Measurements from ENCODE around the gene DIS3L.

GRCh38 chr15:66294157-66294931 is 976 bp downstream of the DIS3L start:
- TF ChIP-seq CCAR2 (optimal IDR thresholded peaks at IDR 0.05; ENCODE audit: low read depth, low read length) (no peak), PATZ1 (CRISPR knock-in tag; IDR thresholded peaks at IDR 0.05) (peak; percentile 8; the same call in 1 of the 2 replicates), ARID2 (CRISPR knock-in tag; IDR thresholded peaks at IDR 0.05; ENCODE audit: borderline replicate concordance) (no peak), ZBTB7A (CRISPR knock-in tag; IDR thresholded peaks at IDR 0.05) (peak; percentile 75; the same call in 1 of the 2 replicates), ZBTB1 (CRISPR knock-in tag; IDR thresholded peaks at IDR 0.05; ENCODE audit: borderline replicate concordance) (no peak), SRY (CRISPR knock-in tag; IDR thresholded peaks at IDR 0.05) (peak; percentile 26; the same call in 1 of the 2 replicates), MAFK (conservative IDR thresholded peaks at IDR 0.05 in 1 of 2, IDR thresholded peaks at IDR 0.05 in 1 of 2; ENCODE audit: low read length in 2 of 2) (no peak), CTCF (CRISPR knock-in tag; IDR thresholded peaks at IDR 0.05) (no peak), MAZ (IDR thresholded peaks at IDR 0.05; ENCODE audit: borderline replicate concordance, low read depth, low read length) (no peak), MAZ (CRISPR knock-in tag; IDR thresholded peaks at IDR 0.05; ENCODE audit: low read depth) (no peak), ATF7 (IDR thresholded peaks at IDR 0.05) (no peak), ATF7 (CRISPR knock-in tag; IDR thresholded peaks at IDR 0.05) (no peak), MAF1 (CRISPR knock-in tag; IDR thresholded peaks at IDR 0.05; ENCODE audit: borderline replicate concordance) (no peak), HNF1B (CRISPR knock-in tag; IDR thresholded peaks at IDR 0.05) (no peak), CSRNP2 (CRISPR knock-in tag; conservative IDR thresholded peaks at IDR 0.05; ENCODE audit: low read depth) (no peak), ZNF44 (CRISPR knock-in tag; IDR thresholded peaks at IDR 0.05) (no peak)

Measured in HepG2 (cell line).